Measurements from ENCODE around the gene CYP8B1. TPM values are rescaled to one million over a fixed set of nuclear protein-coding genes. Genes with fewer than 3 reads are reported as not detected.

CYP8B1 gene
- total and polyA plus RNA-seq, 2 of the 8 experiments (the other 6 are each of a cell fraction or from before 2014, with no cell fraction given), result not detected

DNA sequence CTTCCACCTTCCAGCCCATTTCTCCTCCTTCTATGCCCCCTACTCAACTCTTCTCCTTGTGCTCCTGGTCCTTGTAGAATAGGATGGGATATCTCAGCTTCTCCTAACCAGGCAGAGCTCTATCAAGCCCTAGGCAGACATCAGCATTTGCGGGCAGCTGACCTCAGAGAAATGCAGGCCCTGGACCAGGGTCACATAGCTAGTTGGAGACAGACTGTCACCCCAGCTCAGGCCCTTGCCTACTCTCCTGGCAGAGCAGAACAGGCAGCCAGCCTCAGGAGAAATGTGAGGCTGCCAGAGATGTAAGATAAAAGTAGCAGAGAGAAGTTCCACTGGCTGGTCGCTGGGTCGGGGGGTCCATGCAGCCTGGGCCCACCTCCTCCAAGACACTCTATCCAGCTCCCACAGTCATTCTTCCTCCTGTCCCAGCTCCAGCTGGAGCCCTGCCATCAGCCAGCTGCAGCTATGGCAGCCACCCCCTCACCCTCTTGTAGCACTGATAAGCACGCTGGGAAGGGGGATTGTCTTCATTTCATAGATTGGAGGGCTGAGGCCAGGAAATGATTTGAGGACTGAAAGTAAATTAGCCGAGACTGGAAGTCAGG is 4.0 kb downstream of the CYP8B1 start:
- H2BK15ac ChIP-seq (ENCODE audit: low read length), result no peak overlapping the region
- ChIA-PET CTCF (ENCODE audit: partially characterized antibody) (interaction anchor here (1.0 to 1.8 kb wide), 3 partner anchors 20 to 51 kb away, joined by 3 to 6 read pairs (median 3); no protein-coding TSS in a partner anchor), POLR2A (ENCODE audit: partially characterized antibody) (no interaction called here)
- no peak overlapping the region for H3K23ac ChIP-seq (ENCODE audit: insufficient read length)
- no peak overlapping the region for H3K4ac ChIP-seq (replicated peaks; ENCODE audit: insufficient read length, low read depth, low read length)
- no peak overlapping the region for H4K91ac ChIP-seq (replicated peaks; ENCODE audit: insufficient read length, low read length)
- no peak overlapping the region for H2AFZ ChIP-seq (ENCODE audit: low read length)
- no peak overlapping the region for H2BK20ac ChIP-seq (ENCODE audit: low read length)
- H3K56ac ChIP-seq (replicated peaks; ENCODE audit: insufficient read length, low read depth, low read length), result no peak overlapping the region
- H3K4me1 ChIP-seq (replicated peaks in 1 of 4; ENCODE audit: control insufficient read depth in 3 of 4, insufficient read depth in 4 of 4, low read length in 3 of 4), result no peaks in the 10 kb centered on the region
- H3K27me3 ChIP-seq (replicated peaks in 1 of 4; ENCODE audit: control insufficient read depth in 3 of 4, extremely low read depth in 1 of 4, insufficient read depth in 3 of 4, low read length in 3 of 4), result peaks cover 0 to 2% (median under 1%) of the 10 kb centered on the region in 4 experiments; a peak in 2 of 7 replicates
- 0 out of 2 replicates have a peak overlapping the region, but pooled peaks have one; percentile 7 for H4K8ac ChIP-seq (ENCODE audit: extremely low read depth, insufficient read depth, low read length)
- FAIRE-seq, result no peak
- WGBS, 2 experiments (ENCODE audit: extremely low coverage in 1 of 2, insufficient coverage in 1 of 2, insufficient read length in 1 of 2, insufficient replicate concordance in 2 of 2, low coverage in 1 of 2, low lambda C conversion rate in 2 of 2, missing lambda C conversion rate in 1 of 2), result 84% methylated on average over 5 of the region's 5 CpGs; no CpG with 5 or more reads in 1 of the 2 experiments
- no peak overlapping the region for H3K4me2 ChIP-seq (ENCODE audit: insufficient read depth in 1 of 2, low read depth in 2 of 2, low read length in 2 of 2)
- no peak overlapping the region for H3K27ac ChIP-seq (ENCODE audit: low read depth, low read length)
- H3K23me2 ChIP-seq (ENCODE audit: low read depth, low read length), result no peaks in the 10 kb centered on the region; the same call in 1 of the 2 replicates
- H2BK5ac ChIP-seq (ENCODE audit: low read depth, low read length), result no peak overlapping the region
- H3K79me2 ChIP-seq (ENCODE audit: control insufficient read depth in 1 of 2, insufficient read depth in 2 of 2, low read length in 2 of 2), result no peaks in the 10 kb centered on the region
- no peak overlapping the region for H3K14ac ChIP-seq (ENCODE audit: insufficient read length)
- H4K5ac ChIP-seq (ENCODE audit: insufficient read length, low read depth, low read length), result no peak overlapping the region
- H2BK12ac ChIP-seq (ENCODE audit: low read depth, low read length), result no peak overlapping the region
- H3K9ac ChIP-seq (replicated peaks in 1 of 4; ENCODE audit: extremely low read depth in 1 of 4, low read depth in 3 of 4, low read length in 3 of 4), result no peak overlapping the region
- no peak overlapping the region for H2BK120ac ChIP-seq (replicated peaks; ENCODE audit: low read depth, low read length)
- H3K9me3 ChIP-seq (ENCODE audit: insufficient read depth in 2 of 2, low read depth in 1 of 2, low read length in 1 of 2), result no peaks in the 10 kb centered on the region
- no peak for DNase-seq (ENCODE audit: low read depth in 1 of 2, low spot score in 2 of 2)
- H3K18ac ChIP-seq (ENCODE audit: extremely low read depth, low read length), result no peak overlapping the region
- H3K36me3 ChIP-seq (ENCODE audit: control insufficient read depth in 2 of 4, insufficient read depth in 4 of 4, low read length in 3 of 4), result no peaks in the 10 kb centered on the region
- H4K20me1 ChIP-seq (replicated peaks in 1 of 2; ENCODE audit: control insufficient read depth in 1 of 2, insufficient read depth in 2 of 2, low read length in 2 of 2), result no peaks in the 10 kb centered on the region
- no peak overlapping the region for H3K4me3 ChIP-seq (ENCODE audit: extremely low read depth in 1 of 4, insufficient read depth in 2 of 4, low read depth in 3 of 4, low read length in 4 of 4)
- H3K79me1 ChIP-seq (ENCODE audit: low read depth, low read length), result no peaks in the 10 kb centered on the region
- no peak overlapping the region for H2AK5ac ChIP-seq (ENCODE audit: low read depth, low read length)
- TF ChIP-seq JUN (IDR thresholded peaks at IDR 0.05; ENCODE audit: low read depth, low read length) (no peak), CTBP2 (IDR thresholded peaks at IDR 0.05; ENCODE audit: borderline replicate concordance, insufficient read depth, insufficient read length, low read length) (no peak), SAP30 (IDR thresholded peaks at IDR 0.05; ENCODE audit: insufficient read depth, insufficient replicate concordance, low read length) (no peak), JUND (IDR thresholded peaks at IDR 0.05; ENCODE audit: low read length) (no peak), TBP (IDR thresholded peaks at IDR 0.05; ENCODE audit: low read depth, low read length) (no peak), E2F6 (IDR thresholded peaks at IDR 0.05) (no peak), TAF7 (optimal IDR thresholded peaks at IDR 0.05; ENCODE audit: borderline replicate concordance, low read depth, low read length) (no peak), RXRA (IDR thresholded peaks at IDR 0.05; ENCODE audit: insufficient read depth, low read depth, low read length) (no peak), POU5F1 (IDR thresholded peaks at IDR 0.05; ENCODE audit: low read depth, low read length) (no peak), HDAC2 (IDR thresholded peaks at IDR 0.05; ENCODE audit: borderline replicate concordance in 1 of 2, low read depth in 2 of 2, low read length in 2 of 2) (no peak), SP4 (IDR thresholded peaks at IDR 0.05; ENCODE audit: low read length) (no peak), CREB1 (IDR thresholded peaks at IDR 0.05) (no peak), SUZ12 (IDR thresholded peaks at IDR 0.05; ENCODE audit: low read length) (no peak)

All from H1 (cell line).